Activated T-cell treated with anti-CD3 and anti-CD28 coated beads, Interleukin-2, amount 50 U/mL, for 24 hours (primary cell): ENCODE measurements around the gene HBA2.
"Not testable (repeated sequence)": the region's sequence is repeated elsewhere in the genome, so short reads cannot be mapped to it uniquely, and the experiment has no call there.

Source experiments
- DNase-seq: peaks from one replicate; pipeline ENCODE4 v3.0.0-alpha.2; 2020
- H3K27ac Mint-ChIP-seq: 2 replicates; pipeline ENCODE4 v1.8.0; 2020; ENCODE audit warnings: mild to moderate bottlenecking, mixed read lengths
- H3K27me3 Mint-ChIP-seq: 2 replicates; pipeline ENCODE4 v1.8.0; 2020; ENCODE audit warnings: mixed read lengths
- H3K36me3 Mint-ChIP-seq: 2 replicates; pipeline ENCODE4 v1.8.0; 2020; ENCODE audit warnings: low read depth, mixed read lengths
- H3K4me1 Mint-ChIP-seq: 2 replicates; pipeline ENCODE4 v1.8.0; 2020; ENCODE audit warnings: low read depth, mixed read lengths
- H3K4me3 Mint-ChIP-seq: 2 replicates; pipeline ENCODE4 v1.8.0; 2020; ENCODE audit warnings: mild to moderate bottlenecking, moderate library complexity, mixed read lengths
- H3K9me3 Mint-ChIP-seq: 2 replicates; pipeline ENCODE4 v1.8.0; 2020; ENCODE audit warnings: mixed read lengths

Gene HBA2

DNA sequence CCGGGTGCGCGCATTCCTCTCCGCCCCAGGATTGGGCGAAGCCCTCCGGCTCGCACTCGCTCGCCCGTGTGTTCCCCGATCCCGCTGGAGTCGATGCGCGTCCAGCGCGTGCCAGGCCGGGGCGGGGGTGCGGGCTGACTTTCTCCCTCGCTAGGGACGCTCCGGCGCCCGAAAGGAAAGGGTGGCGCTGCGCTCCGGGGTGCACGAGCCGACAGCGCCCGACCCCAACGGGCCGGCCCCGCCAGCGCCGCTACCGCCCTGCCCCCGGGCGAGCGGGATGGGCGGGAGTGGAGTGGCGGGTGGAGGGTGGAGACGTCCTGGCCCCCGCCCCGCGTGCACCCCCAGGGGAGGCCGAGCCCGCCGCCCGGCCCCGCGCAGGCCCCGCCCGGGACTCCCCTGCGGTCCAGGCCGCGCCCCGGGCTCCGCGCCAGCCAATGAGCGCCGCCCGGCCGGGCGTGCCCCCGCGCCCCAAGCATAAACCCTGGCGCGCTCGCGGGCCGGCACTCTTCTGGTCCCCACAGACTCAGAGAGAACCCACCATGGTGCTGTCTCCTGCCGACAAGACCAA, at the start of gene HBA2:
TSS of gene HBA2 (plus strand) at position 503 of the 568 bp plus-strand sequence. CDS start at position 540, 37 bp downstream.
- Mint-ChIP-seq H3K4me1 (peaks cover 13% of the 10 kb centered on the region), H3K27me3 (peaks cover 71% of the 10 kb centered on the region)
- H3K36me3 Mint-ChIP-seq, H3K4me3 Mint-ChIP-seq, H3K9me3 Mint-ChIP-seq, H3K27ac Mint-ChIP-seq, DNase-seq: not testable (repeated sequence)

DNA sequence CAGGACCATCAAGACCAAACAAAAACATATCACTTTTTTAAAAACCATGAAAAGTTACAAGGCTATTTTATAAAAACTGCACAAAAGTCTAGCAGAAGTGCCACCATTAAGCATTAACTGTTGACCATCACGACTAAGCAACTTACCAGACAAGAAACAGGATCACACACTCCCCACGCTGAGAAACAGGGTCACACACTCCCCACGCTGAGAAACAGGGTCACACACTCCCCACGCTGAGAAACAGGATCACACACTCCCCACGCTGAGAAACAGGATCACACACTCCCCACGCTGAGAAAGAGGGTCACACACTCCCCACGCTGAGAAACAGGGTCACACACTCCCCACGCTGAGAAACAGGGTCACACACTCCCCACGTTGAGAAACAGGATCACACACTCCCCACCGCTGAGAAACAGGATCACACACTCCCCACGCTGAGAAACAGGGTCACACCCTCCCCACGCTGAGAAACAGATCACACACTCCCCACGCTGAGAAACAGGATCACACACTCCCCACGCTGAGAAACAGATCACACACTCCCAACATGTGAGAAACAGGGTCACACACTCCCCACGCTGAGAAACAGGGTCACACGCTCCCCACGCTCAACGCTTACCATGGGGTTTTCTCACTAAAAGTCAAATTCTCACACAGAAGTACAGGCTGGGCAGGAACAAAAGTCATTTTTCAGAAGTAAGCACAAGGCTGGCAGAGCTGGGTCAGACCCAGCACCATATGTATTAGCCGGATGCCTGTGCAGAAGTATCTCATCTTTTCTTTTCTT, 48.9 kb upstream of the HBA2 start:
- not testable (repeated sequence) for H3K27me3 Mint-ChIP-seq, H3K9me3 Mint-ChIP-seq, H3K4me3 Mint-ChIP-seq, DNase-seq, H3K4me1 Mint-ChIP-seq, H3K27ac Mint-ChIP-seq
- peaks cover 45% of the 10 kb centered on the region for H3K36me3 Mint-ChIP-seq

DNA sequence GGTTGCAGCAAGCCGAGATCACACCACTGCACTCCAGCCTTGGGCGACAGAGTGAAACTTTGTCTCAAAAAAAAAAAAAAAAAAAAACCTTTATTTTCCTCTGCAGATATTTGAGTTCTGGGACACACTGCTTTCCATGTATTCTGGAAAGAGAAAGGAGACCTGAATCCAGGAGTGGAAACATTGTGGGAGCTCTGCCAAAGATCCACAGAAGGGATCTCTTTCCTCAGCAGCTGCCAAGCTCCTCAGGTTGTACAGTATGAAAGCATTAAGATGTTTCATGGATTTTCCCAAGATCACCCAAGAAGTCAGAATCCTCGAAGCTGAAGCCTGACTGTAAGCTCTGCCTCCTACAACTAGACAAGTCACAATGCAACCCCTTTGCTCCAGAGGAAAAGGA, 47.7 kb upstream of the HBA2 start:
- Mint-ChIP-seq H3K36me3 (peaks cover 56% of the 10 kb centered on the region), H3K4me1 (peaks cover 11% of the 10 kb centered on the region), H3K27me3 (no peaks in the 10 kb centered on the region), H3K4me3 (no peak overlapping the region), H3K9me3 (no peaks in the 10 kb centered on the region), H3K27ac (no peak overlapping the region)
- DNase-seq, result no peak

DNA sequence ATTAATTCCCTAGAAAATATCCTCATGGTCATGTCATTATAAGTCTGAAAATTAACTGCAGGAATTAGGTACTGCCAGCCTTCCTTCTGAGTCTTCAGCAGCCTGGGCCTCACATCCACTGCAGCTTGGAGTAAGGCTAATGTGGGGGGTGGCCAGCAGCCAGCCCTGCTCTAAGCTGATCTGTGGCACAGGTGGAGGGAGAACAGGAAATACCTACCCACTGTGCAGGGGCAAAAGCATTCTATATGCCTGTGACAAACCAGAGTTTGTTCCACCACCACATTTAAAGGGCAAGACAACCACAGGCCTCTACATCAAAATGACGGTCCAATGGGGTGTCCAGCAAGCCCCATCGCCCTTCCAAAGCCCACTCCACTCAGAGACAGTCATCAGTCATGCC, 43.6 kb upstream of the HBA2 start:
- DNase-seq, result no peak
- Mint-ChIP-seq H3K4me1 (peaks cover 28% of the 10 kb centered on the region), H3K36me3 (peaks cover 46% of the 10 kb centered on the region), H3K9me3 (no peaks in the 10 kb centered on the region), H3K27me3 (no peaks in the 10 kb centered on the region), H3K4me3 (no peak overlapping the region), H3K27ac (peak overlapping the region; percentile 29)

DNA sequence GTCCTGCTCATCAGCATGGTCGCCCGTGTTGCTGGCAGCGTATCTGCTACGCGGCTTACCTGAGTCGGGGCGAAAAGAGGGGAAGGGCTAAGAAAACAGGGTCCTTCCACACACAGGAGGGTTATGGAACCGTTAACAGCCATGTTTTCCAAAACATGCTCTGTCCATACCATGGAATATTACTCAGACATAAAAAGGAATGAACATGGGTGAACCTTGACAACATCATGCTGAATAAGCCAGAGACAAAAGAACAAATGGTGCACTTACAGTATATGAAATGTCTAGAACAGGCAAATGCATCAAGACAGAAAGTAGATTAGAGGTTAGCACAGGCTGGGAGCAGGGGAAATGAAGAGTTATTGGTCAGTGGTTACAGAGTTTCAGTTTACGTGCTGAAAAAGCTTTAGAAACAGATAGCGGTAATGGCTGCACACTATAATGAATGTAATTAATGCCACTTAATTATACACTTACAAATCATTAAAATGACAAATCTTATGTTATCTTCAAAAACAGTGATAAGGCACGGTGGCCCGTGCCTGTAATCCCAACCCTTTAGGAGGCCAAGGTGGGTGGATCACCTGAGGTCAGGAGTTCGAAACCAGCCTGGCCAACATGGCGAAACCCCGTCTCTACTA, 42.0 kb upstream of the HBA2 start:
- Mint-ChIP-seq H3K9me3 (no peaks in the 10 kb centered on the region), H3K27ac (no peak overlapping the region), H3K4me1 (peaks cover 39% of the 10 kb centered on the region), H3K4me3 (no peak overlapping the region), H3K27me3 (no peaks in the 10 kb centered on the region), H3K36me3 (peaks cover 41% of the 10 kb centered on the region)
- DNase-seq, result no peak

DNA sequence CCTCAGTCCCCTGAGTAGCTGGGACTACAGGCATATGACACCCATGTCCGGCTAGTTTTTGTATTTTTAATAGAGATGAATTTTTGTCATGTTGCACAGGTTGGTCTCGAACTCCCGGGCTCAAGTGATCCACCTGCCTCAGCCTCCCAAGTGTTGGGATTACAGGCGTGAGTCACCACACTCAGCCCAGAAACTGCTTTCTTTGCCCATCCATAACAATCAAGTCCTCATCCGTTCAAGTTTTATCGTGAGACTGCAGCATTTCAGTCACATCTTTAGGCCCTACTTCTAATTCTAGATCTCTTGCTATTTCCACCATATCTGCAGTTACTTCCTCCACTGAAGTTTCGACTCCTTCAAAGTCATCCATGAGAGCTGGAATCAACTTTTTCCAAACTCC, 40.6 kb upstream of the HBA2 start:
- no peak for DNase-seq
- H3K4me1 Mint-ChIP-seq, result peaks cover 48% of the 10 kb centered on the region
- peaks cover 45% of the 10 kb centered on the region for H3K36me3 Mint-ChIP-seq
- H3K9me3 Mint-ChIP-seq, result no peaks in the 10 kb centered on the region
- H3K4me3 Mint-ChIP-seq, result no peak overlapping the region
- H3K27me3 Mint-ChIP-seq, result no peaks in the 10 kb centered on the region
- H3K27ac Mint-ChIP-seq, result no peak overlapping the region

DNA sequence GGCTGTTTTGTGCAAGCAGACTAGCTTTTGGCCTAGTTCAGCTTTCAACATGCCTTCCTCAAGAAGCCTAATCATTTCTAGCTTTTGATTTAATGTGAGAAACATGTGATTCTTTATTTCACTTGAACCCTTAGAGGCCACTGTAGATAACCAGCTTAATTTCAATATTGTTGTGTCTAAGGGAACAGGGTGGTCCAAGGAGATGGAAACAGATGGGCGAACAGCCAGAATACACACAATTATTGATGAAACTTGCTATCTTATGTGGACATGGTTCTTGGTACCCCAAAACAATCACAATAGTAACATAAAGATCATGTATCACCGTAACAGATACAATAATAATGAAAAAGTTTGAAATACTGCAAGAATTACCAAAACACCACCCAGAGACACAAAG, 39.0 kb upstream of the HBA2 start:
- Mint-ChIP-seq H3K4me3 (no peak overlapping the region), H3K9me3 (no peaks in the 10 kb centered on the region), H3K4me1 (peaks cover 54% of the 10 kb centered on the region), H3K27ac (no peak overlapping the region), H3K27me3 (no peaks in the 10 kb centered on the region), H3K36me3 (peaks cover 43% of the 10 kb centered on the region)
- DNase-seq, result no peak

DNA sequence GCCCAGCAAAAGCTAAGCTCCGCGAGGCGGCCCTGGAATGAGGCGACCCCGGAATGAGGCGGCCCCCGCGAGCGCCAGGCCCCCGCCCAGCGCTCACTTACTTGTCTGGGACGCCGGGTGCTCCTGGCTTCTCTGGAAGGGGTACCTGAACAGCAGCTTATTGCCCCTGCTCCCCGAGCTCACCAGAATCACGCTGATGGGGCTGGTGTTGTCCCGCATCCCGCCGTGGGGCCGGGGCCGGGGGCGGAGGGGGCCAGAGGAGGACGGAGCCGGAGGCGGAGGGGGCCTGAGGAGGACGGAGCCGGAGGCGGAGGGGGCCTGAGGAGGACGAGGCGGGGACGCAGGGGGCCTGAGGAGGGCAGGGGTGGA, 34.6 kb upstream of the HBA2 start:
- Mint-ChIP-seq H3K36me3 (peaks cover 29% of the 10 kb centered on the region), H3K27ac (peak overlapping the region; percentile 91), H3K9me3 (no peaks in the 10 kb centered on the region), H3K27me3 (no peaks in the 10 kb centered on the region), H3K4me1 (peaks cover 32% of the 10 kb centered on the region), H3K4me3 (peak overlapping the region; percentile 92)
- peak; percentile 73 for DNase-seq

DNA sequence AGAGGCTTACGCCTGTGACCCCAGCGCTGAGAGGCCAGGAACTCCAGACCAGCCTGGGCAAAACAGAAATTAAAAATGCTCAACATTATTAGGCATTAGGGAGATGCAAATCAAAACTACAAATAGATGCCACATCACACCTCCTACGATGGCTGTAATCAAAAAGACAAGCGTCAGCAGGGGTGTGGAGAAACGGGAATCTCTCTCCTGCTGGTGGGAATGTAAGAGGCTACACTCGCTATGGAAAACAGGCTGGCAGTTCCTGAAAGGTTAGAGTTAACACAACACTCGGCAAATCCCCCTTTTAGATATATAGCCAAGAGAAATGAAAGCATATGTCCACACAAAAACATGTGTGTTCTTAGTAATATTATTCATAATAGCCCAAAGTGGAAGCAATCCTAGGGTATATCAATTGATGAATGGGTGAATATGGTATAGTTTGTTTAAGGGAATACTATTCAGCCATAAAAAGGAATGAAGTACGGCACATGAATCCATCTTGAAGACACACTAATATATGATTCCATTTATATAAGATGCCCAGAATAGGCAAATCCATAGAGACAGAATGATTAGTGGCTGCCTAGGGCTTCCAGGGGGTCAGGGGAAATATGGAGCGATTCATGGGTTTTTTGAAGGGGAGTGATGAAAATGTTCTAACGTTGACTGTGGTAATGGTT, 32.4 kb upstream of the HBA2 start:
- H3K9me3 Mint-ChIP-seq, result no peaks in the 10 kb centered on the region
- no peak overlapping the region for H3K27ac Mint-ChIP-seq

DNA sequence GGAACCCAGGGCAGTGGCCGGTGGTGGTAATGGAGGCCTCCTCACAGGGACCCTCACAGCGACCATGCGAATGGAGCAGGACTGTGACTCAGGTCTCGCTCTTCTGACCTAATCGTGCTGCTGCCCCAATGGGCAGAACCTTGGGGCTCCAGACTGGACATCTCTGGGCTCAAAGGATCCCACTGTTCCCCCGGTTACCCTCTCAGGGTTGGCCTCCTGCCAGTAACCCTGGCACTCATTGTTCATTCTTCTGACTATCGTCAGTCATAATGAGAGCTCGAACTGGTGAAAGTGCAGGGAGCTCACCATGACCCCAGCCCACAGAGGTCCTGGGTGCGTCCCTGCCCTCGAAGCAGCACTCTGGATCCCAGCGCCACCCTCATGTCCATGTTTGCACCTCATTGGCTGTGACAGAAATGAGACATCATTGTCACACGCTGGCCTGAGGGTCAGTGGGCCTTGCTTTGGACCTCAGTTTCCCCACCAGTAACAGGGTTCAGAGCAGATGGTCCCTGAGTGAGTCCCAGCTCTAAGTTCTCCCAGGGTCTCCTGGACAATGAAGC, 30.2 kb upstream of the HBA2 start:
- Mint-ChIP-seq H3K27ac (no peak overlapping the region), H3K36me3 (peaks cover 7% of the 10 kb centered on the region), H3K27me3 (peaks cover 4% of the 10 kb centered on the region), H3K9me3 (no peaks in the 10 kb centered on the region), H3K4me3 (no peak overlapping the region), H3K4me1 (peaks cover 4% of the 10 kb centered on the region)
- no peak for DNase-seq

More for the DNA sequence above, 32.4 kb upstream of the HBA2 start:
- Mint-ChIP-seq H3K27me3 (peaks cover 4% of the 10 kb centered on the region), H3K36me3 (peaks cover 15% of the 10 kb centered on the region), H3K4me3 (peak overlapping the region; percentile 34), H3K4me1 (peaks cover 17% of the 10 kb centered on the region)
- DNase-seq, result no peak

DNA sequence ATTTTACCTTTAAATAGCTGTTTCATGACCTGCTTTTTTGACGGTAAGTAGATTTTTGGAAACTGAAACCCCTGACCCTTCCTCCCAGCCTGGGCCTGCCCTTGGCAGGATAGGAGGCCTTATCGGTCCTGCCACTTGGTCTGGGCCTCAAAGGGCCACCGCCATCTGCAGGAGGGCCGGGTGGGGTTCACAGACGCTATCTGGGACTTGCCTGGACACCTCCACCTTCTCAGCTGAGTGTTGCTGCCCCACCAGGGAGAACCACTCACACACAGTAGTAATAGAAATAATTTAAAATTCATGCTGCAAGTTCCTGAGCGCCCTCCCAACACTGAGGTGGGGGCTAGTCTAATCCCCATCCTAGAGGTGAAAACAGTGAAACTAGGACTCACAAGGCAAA, 29.6 kb upstream of the HBA2 start:
- Mint-ChIP-seq H3K4me1 (peaks cover 2% of the 10 kb centered on the region), H3K27ac (no peak overlapping the region), H3K4me3 (no peak overlapping the region), H3K36me3 (peaks cover 4% of the 10 kb centered on the region), H3K27me3 (peaks cover 4% of the 10 kb centered on the region), H3K9me3 (no peaks in the 10 kb centered on the region)
- no peak for DNase-seq

DNA sequence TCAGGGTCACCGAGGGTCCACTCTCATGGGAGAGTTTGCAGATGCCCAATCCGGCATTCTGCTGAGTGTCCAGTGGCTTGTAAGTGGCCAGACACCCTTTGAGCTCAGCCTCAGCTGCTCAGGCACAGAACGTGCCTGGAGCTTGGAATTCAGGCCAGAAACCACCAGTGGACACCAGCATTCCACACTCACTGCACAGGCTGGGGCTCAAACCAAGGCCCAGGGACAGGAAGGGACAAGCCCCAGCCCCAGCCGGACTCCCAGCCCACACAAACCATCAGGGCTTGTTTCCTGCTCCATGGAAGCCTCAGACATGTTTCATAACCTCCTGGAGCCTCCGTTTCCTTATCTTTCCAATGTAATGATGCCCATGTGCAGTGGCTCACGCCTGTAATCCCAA, 29.2 kb upstream of the HBA2 start:
- peaks cover 7% of the 10 kb centered on the region for H3K27me3 Mint-ChIP-seq
- no peak overlapping the region for H3K4me3 Mint-ChIP-seq
- H3K9me3 Mint-ChIP-seq, result no peaks in the 10 kb centered on the region
- peaks cover 4% of the 10 kb centered on the region for H3K36me3 Mint-ChIP-seq
- H3K27ac Mint-ChIP-seq, result no peak overlapping the region
- peaks cover 2% of the 10 kb centered on the region for H3K4me1 Mint-ChIP-seq
- no peak for DNase-seq

DNA sequence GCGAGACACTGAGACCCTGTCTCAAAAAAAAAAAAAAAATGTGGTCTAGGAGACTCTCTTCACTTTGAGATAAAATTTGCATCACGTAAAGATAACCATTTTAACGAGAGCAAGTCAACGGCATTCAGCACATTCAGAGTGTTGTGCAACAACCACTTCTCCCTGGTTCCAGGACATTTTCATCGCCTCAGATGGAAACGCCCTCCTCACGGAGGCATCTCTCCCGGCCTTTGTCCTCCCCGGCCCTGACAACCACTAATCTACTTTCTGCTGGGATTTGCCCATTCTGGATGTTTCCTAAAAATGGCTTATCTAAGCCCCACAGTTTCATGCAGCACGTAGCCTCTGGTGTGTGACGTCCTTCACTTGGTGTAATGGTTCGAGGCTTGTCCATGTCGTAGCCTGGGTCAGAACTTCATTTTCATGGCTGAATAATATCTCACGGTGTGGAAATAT, 27.9 kb upstream of the HBA2 start:
- H3K27me3 Mint-ChIP-seq, result peaks cover 19% of the 10 kb centered on the region
- no peak overlapping the region for H3K4me3 Mint-ChIP-seq
- H3K9me3 Mint-ChIP-seq, result no peaks in the 10 kb centered on the region
- H3K27ac Mint-ChIP-seq, result no peak overlapping the region
- DNase-seq, result no peak
- no peaks in the 10 kb centered on the region for H3K36me3 Mint-ChIP-seq
- no peaks in the 10 kb centered on the region for H3K4me1 Mint-ChIP-seq

DNA sequence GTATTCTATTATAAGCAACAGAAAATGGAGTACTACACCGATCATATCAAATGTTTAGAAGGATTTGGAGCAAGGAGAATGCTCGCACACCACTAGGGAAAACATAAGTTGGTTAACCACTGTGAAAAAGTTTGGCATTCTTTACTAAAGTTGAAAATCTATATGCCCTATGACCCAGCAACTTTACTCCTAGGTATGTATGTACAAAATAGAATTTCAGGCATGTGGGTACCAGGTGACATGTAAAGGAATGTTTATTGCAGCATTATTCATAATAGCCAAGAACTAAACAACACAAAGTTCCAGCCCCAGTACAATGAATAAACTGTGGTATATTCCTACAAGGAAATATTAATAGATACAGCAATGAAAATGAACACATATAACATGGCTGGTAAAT, 26.0 kb upstream of the HBA2 start:
- H3K4me3 Mint-ChIP-seq, result no peak overlapping the region
- H3K9me3 Mint-ChIP-seq, result no peaks in the 10 kb centered on the region
- peaks cover 28% of the 10 kb centered on the region for H3K27me3 Mint-ChIP-seq
- no peaks in the 10 kb centered on the region for H3K36me3 Mint-ChIP-seq
- H3K4me1 Mint-ChIP-seq, result no peaks in the 10 kb centered on the region
- H3K27ac Mint-ChIP-seq, result no peak overlapping the region
- DNase-seq, result no peak
